Kidney tubule cell (primary cell): ENCODE measurements around the gene CNOT3.
"Not testable (repeated sequence)": the region's sequence is repeated elsewhere in the genome, so short reads cannot be mapped to it uniquely, and the experiment has no call there.

Experiments used
- DNase-seq: peaks from one replicate; pipeline ENCODE4 v3.0.0-alpha.2; 2018; ENCODE audit warnings: low spot score

Gene CNOT3

DNA sequence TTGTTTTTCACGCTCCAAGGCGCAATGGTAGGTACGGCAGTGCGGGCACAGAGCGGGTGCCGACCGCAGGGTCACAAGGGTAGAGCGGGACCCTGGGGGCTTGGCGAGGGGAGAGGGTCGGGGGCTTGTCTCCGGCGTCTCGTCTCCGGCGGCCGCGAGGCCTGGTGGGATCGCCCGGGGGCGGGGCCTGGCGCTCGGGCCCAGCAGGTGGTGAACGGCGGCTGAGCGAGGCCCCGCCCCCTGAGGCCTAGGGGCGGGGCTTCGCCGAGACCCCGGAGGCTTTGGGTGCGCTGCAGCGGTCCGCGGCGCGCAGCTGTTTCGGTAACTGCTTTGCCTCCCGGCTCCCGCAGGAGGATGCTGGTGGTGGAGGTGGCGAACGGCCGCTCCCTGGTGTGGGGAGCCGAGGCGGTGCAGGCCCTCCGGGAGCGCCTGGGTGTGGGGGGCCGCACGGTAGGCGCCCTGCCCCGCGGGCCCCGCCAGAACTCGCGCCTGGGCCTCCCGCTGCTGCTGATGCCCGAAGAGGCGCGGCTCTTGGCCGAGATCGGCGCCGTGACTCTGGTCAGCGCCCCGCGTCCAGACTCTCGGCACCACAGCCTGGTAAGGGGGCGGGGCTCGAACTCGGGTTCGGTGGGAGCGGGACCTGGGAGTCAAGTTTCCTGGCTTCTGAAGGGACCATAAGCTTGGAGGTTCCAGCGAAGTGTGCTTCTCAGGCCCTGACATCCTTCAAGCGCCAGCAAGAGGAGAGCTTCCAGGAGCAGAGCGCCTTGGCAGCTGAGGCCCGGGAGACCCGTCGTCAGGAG, 53.6 kb downstream of the CNOT3 start, which contains the start of gene TSEN34:
TSS of gene TSEN34 (plus strand) at position 298 of the 800 bp plus-strand sequence. CDS start at position 355, 57 bp downstream.
- DNase-seq, result peak; percentile 86

DNA sequence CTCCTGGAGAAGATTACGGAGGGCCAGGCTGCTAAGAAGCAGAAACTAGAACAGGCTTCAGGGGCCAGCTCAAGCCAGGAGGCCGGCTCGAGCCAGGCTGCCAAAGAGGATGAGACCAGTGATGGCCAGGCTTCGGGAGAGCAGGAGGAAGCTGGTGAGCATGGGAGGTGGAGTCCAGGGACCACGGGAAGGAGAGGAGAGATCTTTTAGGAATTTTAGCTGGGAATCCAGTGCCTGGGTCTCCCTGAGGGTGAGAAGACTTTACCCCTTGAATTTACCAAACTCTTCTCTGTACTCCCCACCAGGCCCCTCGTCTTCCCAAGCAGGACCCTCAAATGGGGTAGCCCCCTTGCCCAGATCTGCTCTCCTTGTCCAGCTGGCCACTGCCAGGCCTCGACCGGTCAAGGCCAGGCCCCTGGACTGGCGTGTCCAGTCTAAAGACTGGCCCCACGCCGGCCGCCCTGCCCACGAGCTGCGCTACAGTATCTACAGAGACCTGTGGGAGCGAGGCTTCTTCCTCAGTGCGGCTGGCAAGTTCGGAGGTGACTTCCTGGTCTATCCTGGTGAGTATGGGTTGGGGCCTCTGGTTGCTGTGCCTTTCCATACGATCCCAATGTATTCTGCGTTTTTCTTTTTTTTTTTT, 54.4 kb downstream of the CNOT3 start:
- DNase-seq, result no peak

DNA sequence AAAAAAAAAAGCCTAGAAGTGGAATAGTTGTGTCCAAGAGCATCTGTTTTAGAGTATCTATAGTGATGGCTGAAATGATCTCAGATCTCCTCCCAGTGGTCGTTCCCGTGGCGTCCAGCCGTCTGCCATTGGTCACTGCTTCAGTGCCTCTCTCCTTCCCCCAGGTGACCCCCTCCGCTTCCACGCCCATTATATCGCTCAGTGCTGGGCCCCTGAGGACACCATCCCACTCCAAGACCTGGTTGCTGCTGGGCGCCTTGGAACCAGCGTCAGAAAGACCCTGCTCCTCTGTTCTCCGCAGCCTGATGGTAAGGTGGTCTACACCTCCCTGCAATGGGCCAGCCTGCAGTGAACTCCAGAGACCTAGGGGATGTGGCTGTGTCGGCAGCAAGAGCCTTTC, 55.4 kb downstream of the CNOT3 start:
- no peak for DNase-seq

DNA sequence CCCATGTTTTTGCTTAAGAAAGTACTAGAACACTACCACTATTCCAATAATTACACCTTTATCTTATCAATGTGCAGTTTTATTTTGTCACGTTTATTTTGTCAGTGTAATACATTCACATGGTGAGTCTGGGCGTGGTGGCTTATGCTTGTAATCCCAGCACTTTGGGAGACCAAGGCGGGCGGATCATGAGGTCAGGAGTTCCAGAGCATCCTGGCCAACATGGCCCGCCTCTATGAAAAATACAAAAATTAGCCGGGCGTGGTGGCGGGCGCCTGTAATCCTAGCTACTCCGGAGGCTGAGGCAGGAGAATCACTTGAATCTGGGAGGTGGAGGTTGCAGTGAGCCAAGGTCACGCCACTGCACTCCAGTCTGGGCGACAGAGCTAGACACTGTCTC, 56.9 kb downstream of the CNOT3 start:
- not testable (repeated sequence) for DNase-seq

DNA sequence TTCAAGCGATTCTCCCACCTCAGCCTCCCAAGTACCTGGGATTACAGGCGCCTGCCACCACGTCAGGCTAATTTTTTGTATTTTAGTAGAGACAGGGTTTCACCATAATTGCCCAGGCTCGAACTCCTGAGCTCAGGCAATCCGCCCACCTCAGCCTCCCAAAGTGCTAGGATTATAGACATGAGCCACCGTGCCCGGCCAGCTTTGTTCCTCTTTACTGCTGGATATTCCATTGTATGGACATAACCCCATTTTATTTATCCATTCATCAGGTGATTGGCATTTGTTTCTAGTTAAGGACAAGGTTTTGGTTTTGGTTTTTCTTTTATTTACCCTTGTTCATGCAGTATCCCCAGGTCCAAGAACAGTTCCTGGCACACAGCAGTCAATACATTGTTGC, 59.0 kb downstream of the CNOT3 start:
- no peak for DNase-seq

DNA sequence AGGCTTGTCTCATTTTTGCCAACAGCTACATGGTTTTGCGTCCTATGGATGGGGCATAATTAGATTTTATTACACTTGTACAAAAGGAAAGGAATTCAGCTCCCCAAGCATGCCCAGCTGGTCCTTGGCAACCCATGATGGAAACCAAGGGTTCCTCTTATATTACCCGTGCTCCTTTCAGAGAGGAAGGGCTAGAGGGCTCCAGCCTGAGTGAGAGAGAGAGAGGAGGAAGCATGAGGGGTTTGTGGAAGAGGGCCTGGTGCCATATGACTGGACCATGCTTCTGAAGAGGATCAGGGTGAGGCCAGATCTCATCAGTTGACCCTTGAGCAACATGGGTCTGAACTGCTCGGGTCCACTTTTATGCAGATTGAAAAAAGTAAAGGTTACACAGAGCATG, 59.6 kb downstream of the CNOT3 start:
- no peak for DNase-seq

DNA sequence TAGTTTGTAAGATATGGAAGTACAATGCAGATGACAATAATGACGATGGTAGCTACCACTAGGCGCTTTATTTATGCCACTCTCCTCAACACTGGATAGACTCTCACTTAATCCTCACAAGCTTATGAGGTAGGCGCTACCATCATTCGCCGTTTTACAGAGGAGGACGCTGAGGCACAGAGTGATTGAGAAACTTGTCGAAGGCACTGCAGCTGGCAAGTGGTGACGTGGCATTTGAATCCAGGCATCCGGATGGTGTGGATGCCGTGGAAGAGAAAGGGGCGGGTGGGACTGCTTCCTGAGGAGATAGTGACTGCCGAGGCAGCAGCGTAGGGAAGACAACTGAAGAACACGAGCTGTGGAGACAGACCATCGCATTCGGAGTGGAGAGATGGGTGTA, 61.8 kb downstream of the CNOT3 start:
- no peak for DNase-seq

DNA sequence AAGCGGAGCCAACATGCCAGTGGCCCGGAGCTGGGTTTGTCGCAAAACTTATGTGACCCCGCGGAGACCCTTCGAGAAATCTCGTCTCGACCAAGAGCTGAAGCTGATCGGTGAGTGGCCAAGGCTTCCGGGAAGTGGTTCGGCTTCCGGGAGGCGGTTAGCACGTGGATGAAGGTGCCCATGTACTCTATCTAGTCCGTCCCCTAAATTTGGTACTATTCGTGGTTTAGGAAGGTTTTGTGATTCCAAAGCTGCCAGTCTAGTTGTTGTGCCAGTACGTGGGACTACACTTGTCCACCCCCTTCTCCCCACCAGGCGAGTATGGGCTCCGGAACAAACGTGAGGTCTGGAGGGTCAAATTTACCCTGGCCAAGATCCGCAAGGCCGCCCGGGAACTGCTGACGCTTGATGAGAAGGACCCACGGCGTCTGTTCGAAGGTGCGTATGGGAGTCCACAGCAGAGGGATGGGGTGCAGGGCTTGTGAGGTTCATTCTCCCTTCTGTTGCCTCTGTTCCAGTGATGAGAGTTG, 63.7 kb downstream of the CNOT3 start:
- DNase-seq, result no peak

DNA sequence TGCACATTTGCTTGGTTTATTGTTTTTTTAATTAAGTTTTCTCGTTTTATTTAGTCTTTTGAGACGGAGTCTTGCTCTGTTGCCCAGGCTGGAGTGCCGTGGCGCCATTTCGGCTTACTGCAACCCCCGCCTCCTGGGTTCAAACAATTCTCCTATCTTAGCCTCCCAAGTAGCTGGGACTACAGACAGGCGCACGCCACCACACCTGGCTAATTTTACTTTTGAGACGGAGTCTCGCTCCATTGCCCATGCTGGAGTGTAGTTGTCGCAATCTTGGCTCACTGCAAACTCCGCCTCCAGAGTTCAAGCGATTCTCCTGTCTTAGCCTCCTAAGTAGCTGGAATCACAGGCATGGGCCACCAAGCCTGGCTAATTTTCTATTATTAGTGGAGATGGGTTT, 64.4 kb downstream of the CNOT3 start:
- peak; percentile 79 for DNase-seq

DNA sequence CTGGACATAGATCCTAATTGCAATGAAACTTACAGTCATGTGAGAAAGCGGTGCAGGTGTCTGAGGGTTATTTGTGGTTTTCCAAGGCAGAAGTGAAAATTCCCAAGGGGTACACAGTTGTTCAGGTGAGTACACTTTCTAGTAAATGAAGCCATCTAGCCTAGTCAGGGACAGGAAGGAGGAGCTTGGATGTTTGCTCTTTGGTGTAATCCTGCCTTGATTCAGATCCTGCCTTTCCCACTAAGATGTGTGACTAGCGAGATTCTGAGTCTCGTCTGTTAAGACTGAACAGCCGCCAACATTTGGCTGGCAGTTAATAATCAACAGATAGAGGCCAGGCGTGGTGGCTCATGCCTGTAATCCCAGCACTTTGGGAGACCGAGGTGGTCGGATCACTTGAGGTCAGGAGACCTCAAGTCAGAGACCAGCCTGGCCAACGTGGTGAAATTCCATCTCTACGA, 65.6 kb downstream of the CNOT3 start:
- peak; percentile 90 for DNase-seq

DNA sequence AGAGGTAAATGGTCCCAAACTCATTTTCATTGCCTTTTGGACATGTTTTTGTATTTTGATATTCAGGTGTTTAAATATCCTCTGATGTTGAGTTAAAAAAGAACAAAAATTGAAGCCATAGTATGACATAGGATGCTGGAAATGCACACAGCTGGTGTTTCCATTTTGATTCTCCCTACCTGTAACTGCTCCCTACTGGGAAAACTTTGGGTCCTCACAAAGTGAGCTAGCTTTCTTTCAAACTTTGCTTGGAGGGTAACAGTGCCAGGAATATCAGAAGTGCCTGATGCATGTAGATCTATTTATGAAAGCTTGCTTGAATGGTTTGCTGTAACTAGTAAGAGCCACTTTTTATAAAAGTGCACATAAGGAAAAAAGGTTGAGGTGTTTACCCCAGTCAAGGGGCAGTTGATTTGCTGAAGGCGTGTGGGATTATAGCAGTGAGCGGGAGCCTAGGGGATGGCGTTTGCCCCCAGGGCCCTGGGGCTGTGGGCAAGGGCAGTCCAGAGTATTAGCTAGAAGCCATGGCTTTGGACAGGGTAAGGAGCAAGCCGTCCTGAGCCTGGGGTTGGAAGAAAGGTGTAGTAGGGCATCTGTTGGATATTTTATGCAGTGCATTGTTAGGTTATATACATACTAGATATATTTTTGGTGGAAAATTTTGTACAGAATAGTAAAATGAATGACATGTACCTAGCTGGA, 67.4 kb downstream of the CNOT3 start:
- DNase-seq, result no peak
